Fibroblast of lung (primary cell): ENCODE results near the gene UGT1A5. TPM values are rescaled to one million over a fixed set of nuclear protein-coding genes. Genes with fewer than 3 reads are reported as not detected.

Experiments used
- DNase-seq, 2 donors: peaks; one replicate each; pipeline versions ENCODE4 v3.0.0 to v3.0.0-alpha.2; 2010; ENCODE audit warnings: low read depth in 2 of 2
- H2AFZ ChIP-seq: 2 replicates; pipeline ENCODE4 v1.5.1; 2012; ENCODE audit warnings: low read length, control low read depth, inconsistent platforms
- H3K27ac ChIP-seq: 2 replicates; pipeline ENCODE4 v1.5.1; 2011; ENCODE audit warnings: low read length, control low read depth; ENCODE audit not compliant: insufficient read depth
- H3K27me3 ChIP-seq: 2 replicates; pipeline ENCODE4 v1.5.1; 2011; ENCODE audit warnings: mild to moderate bottlenecking, low read length; ENCODE audit not compliant: control insufficient read depth, insufficient read depth
- H3K36me3 ChIP-seq: 2 replicates; pipeline ENCODE4 v1.5.1; 2011; ENCODE audit warnings: low read length; ENCODE audit not compliant: control insufficient read depth, insufficient read depth
- H3K4me1 ChIP-seq: 2 replicates; pipeline ENCODE4 v1.5.1; 2011; ENCODE audit warnings: low read length; ENCODE audit not compliant: control insufficient read depth, insufficient read depth; ENCODE audit errors: extremely low read depth
- H3K4me2 ChIP-seq: 2 replicates; pipeline ENCODE4 v1.5.1; 2011; ENCODE audit warnings: low read length, control low read depth; ENCODE audit not compliant: insufficient read depth; ENCODE audit errors: extremely low read depth
- H3K4me3 ChIP-seq, 4 experiments: fragments of 200-600 bp in 1 of 4; sonication (generic) in 1 of 4; replicated peaks in 1 of 4; 2 replicates each; pipeline ENCODE4 v1.5.1; 2011 to 2016; ENCODE audit warnings: low read length in 4 of 4, low read depth in 3 of 4, mild to moderate bottlenecking in 3 of 4, control low read depth in 2 of 4, inconsistent platforms in 1 of 4, mixed read lengths in 1 of 4; ENCODE audit not compliant: insufficient read depth in 1 of 4; ENCODE audit errors: control extremely low read depth in 1 of 4
- H3K79me2 ChIP-seq: 2 replicates; pipeline ENCODE4 v1.5.1; 2012; ENCODE audit warnings: mild to moderate bottlenecking, low read length, inconsistent platforms; ENCODE audit not compliant: control insufficient read depth, insufficient read depth
- H3K9ac ChIP-seq: 2 replicates; pipeline ENCODE4 v1.5.1; 2011; ENCODE audit warnings: mild to moderate bottlenecking, low read length, control low read depth; ENCODE audit not compliant: insufficient read depth
- H3K9me3 ChIP-seq: 2 replicates; pipeline ENCODE4 v1.5.1; 2012; ENCODE audit warnings: low read depth, low read length; ENCODE audit not compliant: control insufficient read depth, insufficient read depth
- H4K20me1 ChIP-seq: 2 replicates; pipeline ENCODE4 v1.5.1; 2011; ENCODE audit warnings: low read length; ENCODE audit not compliant: control insufficient read depth, insufficient read depth; ENCODE audit errors: extremely low read depth
- CTCF ChIP-seq, 2 donors: IDR thresholded peaks in 1 of 2; conservative IDR thresholded peaks in 1 of 2; 1 replicate in 1 of 2; 2 replicates in 1 of 2; pipeline ENCODE4 v1.5.1; 2011 to 2012; ENCODE audit warnings: low read length in 2 of 2, control low read depth in 1 of 2, inconsistent platforms in 1 of 2, low read depth in 1 of 2, mild to moderate bottlenecking in 1 of 2
- EZH2 ChIP-seq: IDR thresholded peaks from 2 replicates; pipeline ENCODE4 v1.5.1; 2012; ENCODE audit warnings: low read length, control low read depth, mild to moderate bottlenecking; ENCODE audit errors: missing control alignments
- polyA plus RNA-seq, 2 donors: library from polyadenylated mRNA; depleted of rRNA in 1 of 2; stranded (reverse) in 1 of 2; unstranded in 1 of 2; fragments of >200 nt; gene quantifications; 2 replicates each; pipeline ENCODE4 v1.2.1, GENCODE V29; 2011 to 2012; ENCODE audit warnings: missing spikeins in 1 of 2
- total RNA-seq: library from RNA; depleted of rRNA; stranded (reverse); fragments of >200 nt; gene quantifications from 2 replicates; pipeline ENCODE4 v1.2.1, GENCODE V29; 2014

Gene UGT1A5
- total and polyA plus RNA-seq, 2 donors (not counting 1 experiment from before 2014, with no cell fraction given), result not detected

GRCh38 chr2:233764264-233764663 is 51.6 kb downstream of the UGT1A5 start:
- peaks cover 3% of the 10 kb centered on the region for H3K4me1 ChIP-seq
- TF ChIP-seq CTCF (conservative IDR thresholded peaks at IDR 0.05 in 1 of 2, IDR thresholded peaks at IDR 0.05 in 1 of 2; ENCODE audit: low read depth in 1 of 2, low read length in 2 of 2), result no peak
- no peak for TF ChIP-seq EZH2
- H3K9ac ChIP-seq, result no peak overlapping the region
- peak overlapping the region; percentile 7 for H3K4me2 ChIP-seq
- no peaks in the 10 kb centered on the region for H4K20me1 ChIP-seq
- H3K9me3 ChIP-seq, result no peaks in the 10 kb centered on the region
- DNase-seq, result peak; percentile 18 to 78
- no peaks in the 10 kb centered on the region for H3K27me3 ChIP-seq
- H2AFZ ChIP-seq, result no peak overlapping the region
- no peaks in the 10 kb centered on the region for H3K79me2 ChIP-seq
- H3K27ac ChIP-seq, result peak overlapping the region; percentile 27
- H3K4me3 ChIP-seq, result no peak overlapping the region
- H3K36me3 ChIP-seq, result no peaks in the 10 kb centered on the region

- Histone ChIP-seq H3K27ac (peak overlapping the region; percentile 27), H3K4me1 (peaks cover 3% of the 10 kb centered on the region), H2AFZ (no peak overlapping the region), H3K36me3 (no peaks in the 10 kb centered on the region), H3K9ac (no peak overlapping the region), H3K9me3 (no peaks in the 10 kb centered on the region), H4K20me1 (no peaks in the 10 kb centered on the region), H3K4me3 (no peak overlapping the region), H3K4me2 (peak overlapping the region; percentile 7), H3K79me2 (no peaks in the 10 kb centered on the region), H3K27me3 (no peaks in the 10 kb centered on the region)
- TF ChIP-seq EZH2, result no peak
- no peak for TF ChIP-seq CTCF (conservative IDR thresholded peaks at IDR 0.05 in 1 of 2, IDR thresholded peaks at IDR 0.05 in 1 of 2; ENCODE audit: low read depth in 1 of 2, low read length in 2 of 2)
- no peak for DNase-seq
These were observed 52.1 kb downstream of the UGT1A5 start for GRCh38 chr2:233764761-233765160.

- Histone ChIP-seq H3K27me3 (no peaks in the 10 kb centered on the region), H3K79me2 (no peaks in the 10 kb centered on the region), H3K9ac (no peak overlapping the region), H3K36me3 (no peaks in the 10 kb centered on the region), H3K27ac (no peak overlapping the region), H3K4me2 (no peak overlapping the region), H2AFZ (no peak overlapping the region), H4K20me1 (no peaks in the 10 kb centered on the region), H3K9me3 (no peaks in the 10 kb centered on the region), H3K4me3 (no peak overlapping the region), H3K4me1 (peaks cover 3% of the 10 kb centered on the region)
- TF ChIP-seq CTCF (conservative IDR thresholded peaks at IDR 0.05 in 1 of 2, IDR thresholded peaks at IDR 0.05 in 1 of 2; ENCODE audit: low read depth in 1 of 2, low read length in 2 of 2) (no peak), EZH2 (no peak)
- no peak for DNase-seq
These were observed 53.7 kb downstream of the UGT1A5 start for GRCh38 chr2:233766416-233766815.
